Ascending aorta (tissue), 2 donors: Measurements from ENCODE around the gene SRPK1. TPM values are rescaled to one million over a fixed set of nuclear protein-coding genes. Genes with fewer than 3 reads are reported as not detected.

Experiments
- DNase-seq, 2 donors: peaks; one replicate each; pipeline ENCODE4 v3.0.0-alpha.2; 2019; ENCODE audit warnings: low spot score in 2 of 2
- H3K27ac ChIP-seq, 2 donors: fragments of 200-600 bp; sonication (generic); one replicate each; pipeline ENCODE4 v1.5.1; 2016 to 2017; ENCODE audit warnings: mild to moderate bottlenecking in 1 of 2
- H3K27me3 ChIP-seq: fragments of 200-600 bp; sonication (generic); one replicate; pipeline ENCODE4 v1.5.1; 2017
- H3K36me3 ChIP-seq, 2 donors: fragments of 200-600 bp; sonication (generic); one replicate each; pipeline ENCODE4 v1.5.1; 2016
- H3K4me1 ChIP-seq, 2 donors: fragments of 200-600 bp; sonication (generic); one replicate each; pipeline ENCODE4 v1.5.1; 2016 to 2017; ENCODE audit warnings: mild to moderate bottlenecking in 1 of 2
- H3K4me3 ChIP-seq, 2 donors: fragments of 200-600 bp; sonication (generic); one replicate each; pipeline ENCODE4 v1.5.1; 2016 to 2017; ENCODE audit warnings: mild to moderate bottlenecking in 1 of 2
- H3K9me3 ChIP-seq, 2 donors: fragments of 200-600 bp; sonication (generic); one replicate each; pipeline ENCODE4 v1.5.1; 2016
- intact Hi-C: fragments of 100-400 bp; cut with DNase I; formaldehyde crosslinking; loops from one replicate; pipeline ENCODE4 v1.15.1; 2023
- total RNA-seq: library from RNA; depleted of rRNA; stranded (reverse); fragments of >200 nt; gene quantifications from one replicate; pipeline ENCODE4 v1.1.0, GENCODE V29; 2016
- TF ChIP-seq, protein P1 (sequence below), 3 experiments: fragments of 200-600 bp in 2 of 3; fragments of 450-650 bp in 1 of 3; sonication (generic) in 2 of 3; IDR thresholded peaks; one replicate each; pipeline ENCODE4 v1.5.1; 2016 to 2019; ENCODE audit warnings: antibody characterized with exemption in 3 of 3, mild to moderate bottlenecking in 1 of 3, moderate library complexity in 1 of 3

SRPK1 gene
- total RNA-seq, 1 donor from 2014 or later: 16.2 TPM

DNA sequence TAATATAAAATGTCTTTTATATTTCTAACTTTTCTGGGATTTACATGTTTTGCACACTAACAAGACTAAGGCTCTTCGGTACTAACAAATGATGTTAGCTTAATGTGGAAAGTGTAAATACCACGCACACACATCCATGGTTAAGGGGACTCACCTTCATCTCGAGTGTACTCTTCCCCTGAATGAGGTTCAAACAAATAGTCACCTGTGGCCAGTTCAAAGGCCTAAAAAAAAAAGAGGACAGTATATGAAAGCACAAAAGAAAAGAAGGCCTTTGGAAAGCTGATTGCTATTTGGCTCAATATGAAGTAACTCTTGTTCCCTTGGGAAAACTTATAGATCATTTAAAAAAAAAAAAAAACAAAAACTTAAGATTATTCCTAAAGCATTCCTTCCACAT is 78.5 kb downstream of the SRPK1 start:
- Histone ChIP-seq H3K4me3 (no peak overlapping the region), H3K27ac (no peak overlapping the region), H3K36me3 (peaks cover 3 to 32% of the 10 kb centered on the region in 2 donors), H3K9me3 (no peaks in the 10 kb centered on the region), H3K27me3 (no peaks in the 10 kb centered on the region), H3K4me1 (no peaks in the 10 kb centered on the region)
- TF ChIP-seq, protein P1, sequence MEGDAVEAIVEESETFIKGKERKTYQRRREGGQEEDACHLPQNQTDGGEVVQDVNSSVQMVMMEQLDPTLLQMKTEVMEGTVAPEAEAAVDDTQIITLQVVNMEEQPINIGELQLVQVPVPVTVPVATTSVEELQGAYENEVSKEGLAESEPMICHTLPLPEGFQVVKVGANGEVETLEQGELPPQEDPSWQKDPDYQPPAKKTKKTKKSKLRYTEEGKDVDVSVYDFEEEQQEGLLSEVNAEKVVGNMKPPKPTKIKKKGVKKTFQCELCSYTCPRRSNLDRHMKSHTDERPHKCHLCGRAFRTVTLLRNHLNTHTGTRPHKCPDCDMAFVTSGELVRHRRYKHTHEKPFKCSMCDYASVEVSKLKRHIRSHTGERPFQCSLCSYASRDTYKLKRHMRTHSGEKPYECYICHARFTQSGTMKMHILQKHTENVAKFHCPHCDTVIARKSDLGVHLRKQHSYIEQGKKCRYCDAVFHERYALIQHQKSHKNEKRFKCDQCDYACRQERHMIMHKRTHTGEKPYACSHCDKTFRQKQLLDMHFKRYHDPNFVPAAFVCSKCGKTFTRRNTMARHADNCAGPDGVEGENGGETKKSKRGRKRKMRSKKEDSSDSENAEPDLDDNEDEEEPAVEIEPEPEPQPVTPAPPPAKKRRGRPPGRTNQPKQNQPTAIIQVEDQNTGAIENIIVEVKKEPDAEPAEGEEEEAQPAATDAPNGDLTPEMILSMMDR (IDR thresholded peaks at IDR 0.05): no peak
- intact Hi-C loops: no loop called here
- DNase-seq: no peak

DNA sequence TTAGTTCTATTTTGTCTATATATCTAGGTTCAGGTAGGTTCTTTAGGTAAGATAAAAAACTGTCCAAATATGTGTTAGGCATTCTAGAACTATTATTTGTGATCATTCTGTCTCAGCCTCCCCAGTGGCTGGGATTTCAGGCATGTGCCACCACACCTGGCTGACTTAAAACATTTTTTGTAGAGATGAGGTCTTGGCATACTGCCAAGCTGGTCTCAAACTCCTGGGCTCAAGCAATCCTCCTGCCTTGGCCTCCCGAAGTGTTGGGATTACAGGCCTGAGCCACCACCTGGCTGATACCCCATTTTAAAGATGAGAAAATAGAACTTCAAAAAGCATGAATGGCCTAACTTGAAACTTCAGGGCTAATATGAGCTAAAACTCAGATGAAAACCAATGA is 81.9 kb downstream of the SRPK1 start:
- H3K27ac ChIP-seq: no peak overlapping the region
- TF ChIP-seq, protein P1 (IDR thresholded peaks at IDR 0.05): no peak
- H3K36me3 ChIP-seq: peaks cover 10 to 45% of the 10 kb centered on the region in 2 donors
- intact Hi-C loops: no loop called here
- no peaks in the 10 kb centered on the region for H3K27me3 ChIP-seq
- no peak overlapping the region for H3K4me3 ChIP-seq
- H3K9me3 ChIP-seq: no peaks in the 10 kb centered on the region
- DNase-seq: no peak
- no peaks in the 10 kb centered on the region for H3K4me1 ChIP-seq

DNA sequence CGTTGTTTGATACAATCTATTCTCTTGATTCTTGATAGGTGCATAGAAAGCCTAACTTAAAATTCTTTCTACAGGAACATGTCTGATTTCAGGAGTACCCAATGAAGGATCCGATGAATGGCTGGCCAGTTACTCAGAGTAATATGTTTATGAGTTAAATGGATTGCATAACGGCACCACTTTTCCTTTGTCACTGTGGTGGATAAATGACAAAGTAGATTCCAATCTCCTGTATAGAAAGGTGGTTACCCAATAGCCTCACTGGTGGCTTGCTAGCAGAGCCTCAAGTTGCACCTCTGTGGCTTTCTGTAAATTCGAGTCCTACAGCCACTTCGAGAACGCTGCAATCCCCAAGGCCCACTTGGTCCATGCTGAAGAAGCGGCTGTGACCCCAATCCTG is 87.4 kb downstream of the SRPK1 start:
- TF ChIP-seq, protein P1 (IDR thresholded peaks at IDR 0.05): no peak
- H3K36me3 ChIP-seq: peaks cover 12 to 22% of the 10 kb centered on the region in 2 donors
- no peaks in the 10 kb centered on the region for H3K27me3 ChIP-seq
- H3K27ac ChIP-seq: no peak overlapping the region
- H3K4me1 ChIP-seq: no peaks in the 10 kb centered on the region
- H3K9me3 ChIP-seq: no peaks in the 10 kb centered on the region
- no peak overlapping the region for H3K4me3 ChIP-seq
- intact Hi-C loops: no loop called here
- no peak for DNase-seq

DNA sequence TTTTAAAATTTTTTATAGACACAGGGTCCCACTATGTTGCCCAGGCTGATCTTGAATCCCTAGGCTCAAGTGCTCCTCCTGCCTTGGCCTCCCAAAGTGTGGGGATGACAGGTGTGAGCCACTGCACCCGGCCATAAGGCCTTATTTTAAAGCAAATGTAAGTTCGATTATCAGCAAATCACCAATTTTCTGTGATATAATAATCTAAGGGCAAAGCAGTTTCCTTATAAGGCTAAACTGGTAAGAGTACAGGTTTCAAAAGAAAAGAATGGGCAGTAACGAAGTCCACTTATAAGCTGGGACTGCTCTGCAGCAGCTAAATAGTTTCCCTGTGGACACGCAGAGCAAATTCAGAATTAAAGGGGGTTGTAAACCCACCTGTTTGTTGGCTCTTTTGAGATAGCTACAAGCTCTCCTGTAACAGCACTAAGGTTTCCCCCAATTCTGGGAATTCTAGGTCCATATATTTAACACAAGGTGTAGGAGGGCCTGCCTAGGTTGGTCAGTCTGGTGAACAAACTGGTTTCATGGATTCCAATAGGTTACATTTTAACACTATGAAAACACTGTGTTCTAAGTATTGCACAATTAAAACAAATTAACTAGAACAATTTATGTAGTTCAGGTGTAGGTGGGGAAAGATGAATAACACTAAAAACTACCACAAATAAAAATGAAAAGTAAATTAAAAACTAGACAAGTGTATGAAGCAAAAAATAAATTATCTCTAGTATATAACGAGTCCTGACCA is 89.5 kb downstream of the SRPK1 start:
- Histone ChIP-seq H3K9me3 (no peaks in the 10 kb centered on the region), H3K4me3 (no peak overlapping the region), H3K27ac (no peak overlapping the region), H3K27me3 (no peaks in the 10 kb centered on the region), H3K4me1 (no peaks in the 10 kb centered on the region), H3K36me3 (peaks cover 9 to 12% of the 10 kb centered on the region in 2 donors)
- intact Hi-C loops: no loop called here
- DNase-seq: no peak
- TF ChIP-seq, protein P1 (IDR thresholded peaks at IDR 0.05): no peak

DNA sequence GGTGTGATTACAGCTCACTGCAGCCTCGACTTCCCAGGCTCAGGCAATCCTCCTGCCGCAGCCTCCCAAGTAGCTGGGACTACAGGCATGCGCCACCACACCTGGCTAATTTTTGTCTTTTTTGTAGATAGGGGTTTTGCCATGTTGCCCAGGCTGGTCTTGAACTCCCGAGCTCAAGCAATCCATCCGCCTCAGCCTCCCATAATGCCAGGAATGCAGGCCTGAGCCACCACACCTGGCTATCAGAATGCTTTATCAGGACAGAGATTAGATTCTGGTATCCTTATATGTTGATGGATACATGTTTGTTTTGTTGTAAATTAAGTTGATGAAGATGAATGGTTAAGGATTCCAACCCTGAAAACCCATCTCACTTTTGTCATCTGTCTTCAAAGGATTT is 91.6 kb downstream of the SRPK1 start:
- Histone ChIP-seq H3K9me3 (no peaks in the 10 kb centered on the region), H3K36me3 (peaks cover 0 to 4% of the 10 kb centered on the region in 2 donors), H3K4me3 (no peak overlapping the region), H3K27me3 (no peaks in the 10 kb centered on the region), H3K27ac (no peak overlapping the region), H3K4me1 (no peaks in the 10 kb centered on the region)
- TF ChIP-seq, protein P1 (IDR thresholded peaks at IDR 0.05): no peak
- no peak for DNase-seq
- intact Hi-C loops: no loop called here
